Neural cell (in vitro differentiated cells): Measurements from ENCODE around the gene COL25A1. TPM values are rescaled to one million over a fixed set of nuclear protein-coding genes. Genes with fewer than 3 reads are reported as not detected.

Experiments used
- H2AFZ ChIP-seq: fragments of 200-600, 300-800 bp; sonication (generic), shearing (Covaris generic); 2 replicates; pipeline ENCODE4 v1.6.0; 2014; ENCODE audit warnings: low read depth, mild to moderate bottlenecking, antibody characterized with exemption, low read length, moderate library complexity
- H3F3A ChIP-seq: fragments of 200-600 bp; shearing (Covaris generic); 2 replicates; pipeline ENCODE4 v1.6.1; 2016; ENCODE audit warnings: mild to moderate bottlenecking, moderate library complexity, mixed read lengths, antibody characterized with exemption, low read length; ENCODE audit not compliant: insufficient read depth, poor library complexity, severe bottlenecking
- H3K27ac ChIP-seq: fragments of 200-600, 300-800 bp; sonication (generic), shearing (Covaris generic); 2 replicates; pipeline ENCODE4 v1.5.1; 2014; ENCODE audit warnings: mild to moderate bottlenecking, low read length, moderate library complexity
- H3K27me3 ChIP-seq: fragments of 300-800, 200-600 bp; sonication (generic), shearing (Covaris generic); 2 replicates; pipeline ENCODE4 v1.6.0; 2014; ENCODE audit warnings: mild to moderate bottlenecking, low read depth, low read length, moderate library complexity; ENCODE audit not compliant: insufficient read depth
- H3K36me3 ChIP-seq: fragments of 300-800, 200-600 bp; sonication (generic), shearing (Covaris generic); 2 replicates; pipeline ENCODE4 v1.5.1; 2014; ENCODE audit warnings: mild to moderate bottlenecking, antibody characterized with exemption, low read length, moderate library complexity; ENCODE audit not compliant: insufficient read depth
- H3K4me2 ChIP-seq: fragments of 300-800, 200-600 bp; sonication (generic), shearing (Covaris generic); 2 replicates; pipeline ENCODE4 v1.6.0; 2014; ENCODE audit warnings: mild to moderate bottlenecking, low read length
- H3K4me3 ChIP-seq: fragments of 300-800, 200-600 bp; sonication (generic), shearing (Covaris generic); 2 replicates; pipeline ENCODE4 v1.5.1; 2014; ENCODE audit warnings: mild to moderate bottlenecking, low read length, moderate library complexity
- H3K79me2 ChIP-seq: fragments of 200-600 bp; shearing (Covaris generic); replicated peaks from 2 replicates; pipeline ENCODE4 v1.6.0; 2014; ENCODE audit warnings: mild to moderate bottlenecking, low read length, moderate library complexity; ENCODE audit not compliant: insufficient read depth
- H3K9ac ChIP-seq: fragments of 300-800, 200-600 bp; sonication (generic), shearing (Covaris generic); 2 replicates; pipeline ENCODE4 v1.6.1; 2016; ENCODE audit warnings: mild to moderate bottlenecking, low read length, mixed read lengths
- H3K9me2 ChIP-seq: fragments of 200-600 bp; shearing (Covaris generic); 2 replicates; pipeline ENCODE4 v1.6.1; 2016; ENCODE audit warnings: mild to moderate bottlenecking, low read length, mixed read lengths; ENCODE audit not compliant: insufficient read depth
- H3K9me3 ChIP-seq: fragments of 200-600, 300-800 bp; sonication (generic), shearing (Covaris generic); 2 replicates; pipeline ENCODE4 v1.6.1; 2016; ENCODE audit warnings: mild to moderate bottlenecking, mixed run types, low read length, moderate library complexity, mixed read lengths
- H4K20me1 ChIP-seq: fragments of 200-600 bp; shearing (Covaris generic); 2 replicates; pipeline ENCODE4 v1.6.1; 2016; ENCODE audit warnings: mild to moderate bottlenecking, mixed run types; ENCODE audit not compliant: insufficient read depth
- CTCF ChIP-seq: fragments of 450-650 bp; IDR thresholded peaks from 2 replicates; pipeline ENCODE4 v1.5.1; 2014; ENCODE audit warnings: antibody characterized with exemption, mild to moderate bottlenecking, moderate library complexity; ENCODE audit not compliant: poor library complexity, severe bottlenecking
- EP300 ChIP-seq: fragments of 450-650 bp; conservative IDR thresholded peaks from 2 replicates; pipeline ENCODE4 v1.6.1; 2014; ENCODE audit warnings: antibody characterized with exemption, mild to moderate bottlenecking, moderate library complexity; ENCODE audit not compliant: poor library complexity, severe bottlenecking
- EZH2 ChIP-seq: fragments of 200-600, 300-800 bp; shearing (Covaris generic), sonication (generic); IDR thresholded peaks from 2 replicates; pipeline ENCODE4 v1.6.1; 2014; ENCODE audit warnings: antibody characterized with exemption, low read length, borderline replicate concordance, mild to moderate bottlenecking; ENCODE audit not compliant: insufficient read depth, poor library complexity, severe bottlenecking
- MXI1 ChIP-seq: fragments of 450-650 bp; conservative IDR thresholded peaks from 2 replicates; pipeline ENCODE4 v1.6.1; 2014; ENCODE audit warnings: antibody characterized with exemption, mild to moderate bottlenecking; ENCODE audit not compliant: poor library complexity, severe bottlenecking
- POLR2AphosphoS5 ChIP-seq: IDR thresholded peaks from 2 replicates; pipeline ENCODE4 v1.6.1; 2012
- RAD21 ChIP-seq: fragments of 450-650 bp; conservative IDR thresholded peaks from 2 replicates; pipeline ENCODE4 v1.6.1; 2014; ENCODE audit warnings: antibody characterized with exemption, mild to moderate bottlenecking, moderate library complexity
- REST ChIP-seq: IDR thresholded peaks from 2 replicates; pipeline ENCODE4 v1.6.1; 2012; ENCODE audit warnings: borderline replicate concordance
- SMC3 ChIP-seq: fragments of 450-650 bp; conservative IDR thresholded peaks from 2 replicates; pipeline ENCODE4 v1.6.1; 2014; ENCODE audit warnings: antibody characterized with exemption, mild to moderate bottlenecking, moderate library complexity; ENCODE audit not compliant: poor library complexity
- TAF1 ChIP-seq: IDR thresholded peaks from 2 replicates; pipeline ENCODE4 v1.6.1; 2012; ENCODE audit warnings: low read depth
- polyA plus RNA-seq: library from polyadenylated mRNA; depleted of rRNA; stranded (reverse); fragments of >200 nt; gene quantifications from 2 replicates; pipeline ENCODE4 v1.2.3, GENCODE V29; 2014

COL25A1 gene
- polyA plus RNA-seq, 1 donor from 2014 or later = 32.3 TPM

GRCh38 chr4:108838451-108838850, 464.0 kb downstream of the COL25A1 start:
- Histone ChIP-seq H3K4me2 (no peak overlapping the region), H3K79me2 (no peaks in the 10 kb centered on the region), H3K9ac (no peak overlapping the region), H3K4me3 (no peak overlapping the region), H3F3A (no peaks in the 10 kb centered on the region), H2AFZ (no peak overlapping the region), H4K20me1 (no peaks in the 10 kb centered on the region), H3K9me3 (no peaks in the 10 kb centered on the region), H3K9me2 (no peaks in the 10 kb centered on the region), H3K27me3 (no peaks in the 10 kb centered on the region), H3K36me3 (no peaks in the 10 kb centered on the region), H3K27ac (no peak overlapping the region)
- TF ChIP-seq POLR2AphosphoS5 (no peak), SMC3 (no peak), CTCF (no peak), MXI1 (no peak), EZH2 (no peak), TAF1 (no peak), EP300 (no peak), RAD21 (no peak), REST (no peak)

GRCh38 chr4:108834835-108835384, 467.5 kb downstream of the COL25A1 start:
- no peak overlapping the region for H3K4me3 ChIP-seq
- no peaks in the 10 kb centered on the region for H3K27me3 ChIP-seq
- no peak overlapping the region for H2AFZ ChIP-seq
- TF ChIP-seq EP300 (no peak), EZH2 (no peak), MXI1 (no peak), REST (no peak), CTCF (peak; percentile 88), RAD21 (peak; percentile 94), TAF1 (no peak), SMC3 (peak; percentile 94), POLR2AphosphoS5 (no peak)
- no peaks in the 10 kb centered on the region for H3K9me3 ChIP-seq
- H3K36me3 ChIP-seq = no peaks in the 10 kb centered on the region
- no peak overlapping the region for H3K4me2 ChIP-seq
- no peaks in the 10 kb centered on the region for H3K79me2 ChIP-seq
- H3F3A ChIP-seq = no peaks in the 10 kb centered on the region
- no peaks in the 10 kb centered on the region for H4K20me1 ChIP-seq
- H3K27ac ChIP-seq = no peak overlapping the region
- no peaks in the 10 kb centered on the region for H3K9me2 ChIP-seq
- no peak overlapping the region for H3K9ac ChIP-seq
